CD14-positive monocyte (primary cell): ENCODE data around the gene DLGAP1. TPM values are rescaled to one million over a fixed set of nuclear protein-coding genes. Genes with fewer than 3 reads are reported as not detected.
A peak's percentile ranks its signal among the peaks of the same experiment; 100 is the strongest.

Experiments used
- DNase-seq, 3 donors: peaks; one replicate each; pipeline ENCODE4 v3.0.0-alpha.2; 2011 to 2022
- H2AFZ ChIP-seq: 2 replicates; pipeline ENCODE4 v1.6.0; 2012; ENCODE audit warnings: mild to moderate bottlenecking, low read depth, low read length, inconsistent platforms; ENCODE audit not compliant: insufficient read depth, poor library complexity, severe bottlenecking
- H3K27ac ChIP-seq, 2 donors: 1 replicate in 1 of 2; 2 replicates in 1 of 2; pipeline ENCODE4 v1.5.1; 2012 to 2013; ENCODE audit warnings: low read length in 2 of 2, control low read depth in 1 of 2, inconsistent platforms in 1 of 2, low read depth in 1 of 2, mild to moderate bottlenecking in 1 of 2
- H3K27me3 ChIP-seq, 2 donors: one replicate each; pipeline versions ENCODE4 v1.6.0 to v1.6.1; 2011 to 2013; ENCODE audit warnings: low read length in 2 of 2; ENCODE audit not compliant: control insufficient read depth in 2 of 2, insufficient read depth in 2 of 2
- H3K36me3 ChIP-seq, 2 donors: replicated peaks in 1 of 2; 1 replicate in 1 of 2; 2 replicates in 1 of 2; pipeline versions ENCODE4 v1.5.1 to v1.6.1; 2012 to 2013; ENCODE audit warnings: low read length in 2 of 2, control low read depth in 1 of 2, inconsistent platforms in 1 of 2, mild to moderate bottlenecking in 1 of 2; ENCODE audit not compliant: insufficient read depth in 2 of 2, control insufficient read depth in 1 of 2
- H3K4me1 ChIP-seq, 2 donors: 1 replicate in 1 of 2; 2 replicates in 1 of 2; pipeline versions ENCODE4 v1.5.1 to v1.6.1; 2012 to 2013; ENCODE audit warnings: low read length in 2 of 2, control low read depth in 1 of 2, inconsistent platforms in 1 of 2, mild to moderate bottlenecking in 1 of 2, moderate library complexity in 1 of 2; ENCODE audit not compliant: insufficient read depth in 2 of 2, control insufficient read depth in 1 of 2
- H3K4me2 ChIP-seq: replicated peaks from 2 replicates; pipeline ENCODE3; 2012; ENCODE audit warnings: low read length, moderate library complexity, mild to moderate bottlenecking; ENCODE audit not compliant: poor library complexity, severe bottlenecking; ENCODE audit errors: extremely low read depth
- H3K4me3 ChIP-seq, 3 experiments: fragments of 200-600 bp in 1 of 3; sonication (generic) in 1 of 3; replicated peaks in 1 of 3; 1 replicate in 2 of 3; 2 replicates in 1 of 3; pipeline ENCODE4 v1.5.1; 2011 to 2013; ENCODE audit warnings: low read length in 3 of 3, mild to moderate bottlenecking in 3 of 3, control low read depth in 2 of 3, low read depth in 2 of 3, inconsistent platforms in 1 of 3, moderate library complexity in 1 of 3
- H3K79me2 ChIP-seq: 2 replicates; pipeline ENCODE4 v1.6.0; 2012; ENCODE audit warnings: mild to moderate bottlenecking, control low read depth, inconsistent platforms, low read length, moderate library complexity; ENCODE audit not compliant: insufficient read depth
- H3K9ac ChIP-seq: 2 replicates; pipeline ENCODE4 v1.6.0; 2017; ENCODE audit warnings: low read length, mild to moderate bottlenecking; ENCODE audit not compliant: insufficient read depth, poor library complexity, severe bottlenecking
- H3K9me3 ChIP-seq, 2 donors: replicated peaks in 1 of 2; 1 replicate in 1 of 2; 2 replicates in 1 of 2; pipeline versions ENCODE4 v1.5.1 to v1.6.1; 2012 to 2013; ENCODE audit warnings: low read length in 2 of 2, control low read depth in 1 of 2; ENCODE audit not compliant: control insufficient read depth in 1 of 2, insufficient read depth in 1 of 2
- H4K20me1 ChIP-seq: 2 replicates; pipeline ENCODE4 v1.6.0; 2012; ENCODE audit warnings: mild to moderate bottlenecking, low read length, control low read depth, moderate library complexity; ENCODE audit not compliant: insufficient read depth
- H3K27ac Mint-ChIP-seq, 7 donors: one replicate each; pipeline ENCODE4 v1.8.0; 2020; ENCODE audit warnings: mild to moderate bottlenecking in 7 of 7, mixed read lengths in 7 of 7, moderate library complexity in 6 of 7, inconsistent platforms in 2 of 7
- H3K27me3 Mint-ChIP-seq, 3 donors: one replicate each; pipeline ENCODE4 v1.8.0; 2021 to 2022; ENCODE audit warnings: low read depth in 3 of 3, mild to moderate bottlenecking in 3 of 3, mixed read lengths in 3 of 3, moderate library complexity in 3 of 3, inconsistent platforms in 1 of 3
- H3K36me3 Mint-ChIP-seq, 2 donors: one replicate each; pipeline ENCODE4 v1.8.0; 2020; ENCODE audit warnings: mixed read lengths in 2 of 2, inconsistent platforms in 1 of 2, mild to moderate bottlenecking in 1 of 2
- H3K4me1 Mint-ChIP-seq: one replicate; pipeline ENCODE4 v1.8.0; 2020; ENCODE audit warnings: mild to moderate bottlenecking, mixed read lengths
- H3K4me3 Mint-ChIP-seq, 2 donors: one replicate each; pipeline ENCODE4 v1.8.0; 2020; ENCODE audit warnings: mild to moderate bottlenecking in 2 of 2, mixed read lengths in 2 of 2, moderate library complexity in 1 of 2
- H3K9me3 Mint-ChIP-seq, 7 donors: one replicate each; pipeline ENCODE4 v1.8.0; 2020 to 2022; ENCODE audit warnings: mixed read lengths in 7 of 7, mild to moderate bottlenecking in 6 of 7, moderate library complexity in 6 of 7, inconsistent platforms in 2 of 7
- CTCF ChIP-seq: fragments of 200-600 bp; IDR thresholded peaks from one replicate; pipeline ENCODE4 v1.8.0; 2022; ENCODE audit warnings: antibody characterized with exemption, mild to moderate bottlenecking
- WGBS: methylation state at CpG from one replicate; pipeline ENCODE4 v1.1.5; 2013; ENCODE audit warnings: missing lambda C conversion rate; ENCODE audit not compliant: insufficient coverage; 5-methylcytosine and 5-hydroxymethylcytosine counted together
- intact Hi-C, 2 donors: fragments of 100-400 bp; cut with micrococcal nuclease; formaldehyde crosslinking; loops; one replicate each; pipeline versions ENCODE4 v1.15.0 to v1.15.1; 2023
- polyA plus RNA-seq, 3 donors: library from polyadenylated mRNA; depleted of rRNA in 1 of 3; unstranded in 2 of 3; stranded (reverse) in 1 of 3; fragments of 300-500 nt in 2 of 3; fragments of >200 nt in 1 of 3; fragmentation: Illumina TruSeq in 2 of 3; gene quantifications; 1 replicate in 2 of 3; 2 replicates in 1 of 3; pipeline ENCODE4 v1.2.3, GENCODE V29; 2012 to 2021

DLGAP1 gene
- polyA plus RNA-seq, 3 donors, result 0.09 to 0.42 TPM; not detected in 1

- no peak for TF ChIP-seq CTCF
- Histone ChIP-seq H2AFZ (no peak overlapping the region), H3K27me3 (no peaks in the 10 kb centered on the region)
Observed at GRCh38 chr18:3675446-3675845, 779.7 kb downstream of the DLGAP1 start.

GRCh38 chr18:3671176-3671575, 783.9 kb downstream of the DLGAP1 start:
- 93% methylated on average over 2 of the region's 2 CpGs for WGBS
- no peaks in the 10 kb centered on the region for H4K20me1 ChIP-seq
- peaks cover 3 to 8% of the 10 kb centered on the region in 2 donors for H3K4me1 ChIP-seq
- H3K4me3 ChIP-seq, result no peak overlapping the region
- Mint-ChIP-seq H3K27ac (no peak overlapping the region), H3K9me3 (peaks cover 1 to 3% (median 1%) of the 10 kb centered on the region in 7 donors), H3K4me1 (peaks cover 4% of the 10 kb centered on the region), H3K36me3 (no peaks in the 10 kb centered on the region), H3K4me3 (no peak overlapping the region), H3K27me3 (peaks cover 0 to 3% (median 0%) of the 10 kb centered on the region in 3 donors)
- H3K9me3 ChIP-seq, result peaks cover 0 to 3% of the 10 kb centered on the region in 2 donors
- no peak overlapping the region for H3K4me2 ChIP-seq
- H3K9ac ChIP-seq, result no peak overlapping the region
- no peak for TF ChIP-seq CTCF
- H3K36me3 ChIP-seq, result no peaks in the 10 kb centered on the region
- H3K27ac ChIP-seq, result no peak overlapping the region
- H3K79me2 ChIP-seq, result no peaks in the 10 kb centered on the region
- intact Hi-C loops, result no loop called here
- H3K27me3 ChIP-seq, result no peaks in the 10 kb centered on the region
- DNase-seq, result no peak
- no peak overlapping the region for H2AFZ ChIP-seq

More at GRCh38 chr18:3675446-3675845, 779.7 kb downstream of the DLGAP1 start:
- Histone ChIP-seq H3K4me2 (no peak overlapping the region), H4K20me1 (no peaks in the 10 kb centered on the region), H3K9me3 (peaks cover 0 to 5% of the 10 kb centered on the region in 2 donors), H3K4me3 (no peak overlapping the region), H3K79me2 (no peaks in the 10 kb centered on the region), H3K36me3 (no peaks in the 10 kb centered on the region), H3K9ac (no peak overlapping the region), H3K4me1 (peaks cover 16 to 18% of the 10 kb centered on the region in 2 donors), H3K27ac (no peak overlapping the region)
- Mint-ChIP-seq H3K27ac (peak overlapping the region in 1 of 7 donors; percentile 14), H3K9me3 (peaks cover 1 to 4% (median 3%) of the 10 kb centered on the region in 7 donors), H3K4me1 (peaks cover 17% of the 10 kb centered on the region), H3K4me3 (no peak overlapping the region), H3K36me3 (no peaks in the 10 kb centered on the region), H3K27me3 (no peaks in the 10 kb centered on the region)
- intact Hi-C loops, result no loop called here
- no peak for DNase-seq
- WGBS, result 100% methylated on average over 2 of the region's 3 CpGs
